Pancreas (tissue), 10 donors: ENCODE measurements around the gene PGP. TPM values are rescaled to one million over a fixed set of nuclear protein-coding genes. Genes with fewer than 3 reads are reported as not detected.

Experiments
- ATAC-seq, 4 donors: fragments of 200-7000 bp; cut with Tn5 transposase; one replicate each; pipeline versions ENCODE4 v1.8.0 to v1.9.1; 2020; ENCODE audit warnings: mild to moderate bottlenecking in 4 of 4, moderate library complexity in 4 of 4
- DNase-seq, 6 donors: peaks; one replicate each; pipeline ENCODE4 v3.0.0-alpha.2; 2020
- FAIRE-seq: peaks from 2 replicates; lab custom pipeline; 2012; peaks lifted over from hg19 to GRCh38; lab: Jason Lieb, UNC
- H3K27ac ChIP-seq, 4 donors: fragments of 200-600 bp; sonication (generic); 1 replicate in 3 of 4; 2 replicates in 1 of 4; pipeline versions ENCODE4 v1.5.0 to v1.8.0; 2020
- H3K27me3 ChIP-seq, 4 donors: fragments of 200-600 bp; one replicate each; pipeline ENCODE4 v1.8.0; 2021
- H3K36me3 ChIP-seq, 3 donors: fragments of 200-600 bp; sonication (generic) in 1 of 3; one replicate each; pipeline versions ENCODE4 v1.5.0 to v1.8.0; 2020 to 2021
- H3K4me1 ChIP-seq, 3 donors: fragments of 200-600 bp; one replicate each; pipeline ENCODE4 v1.8.0; 2021
- H3K4me3 ChIP-seq, 4 donors: fragments of 200-600 bp; sonication (generic) in 2 of 4; one replicate each; pipeline versions ENCODE4 v1.5.0 to v1.8.0; 2020 to 2021
- H3K9me3 ChIP-seq, 4 donors: fragments of 200-600 bp; one replicate each; pipeline ENCODE4 v1.8.0; 2021
- CTCF ChIP-seq, 4 donors: fragments of 200-600 bp; sonication (generic) in 3 of 4; IDR thresholded peaks; one replicate each; pipeline versions ENCODE4 v1.5.0 to v1.8.0; 2021; ENCODE audit warnings: antibody characterized with exemption in 4 of 4
- WGBS, 2 donors: extraction: QIAGEN DNeasy Blood & Tissue Kit; methylation state at CpG; one replicate each; pipeline ENCODE4 v1.1.7; 2013; 5-methylcytosine and 5-hydroxymethylcytosine counted together
- intact Hi-C, 3 donors: fragments of 100-400 bp; cut with DNase I; formaldehyde crosslinking; loops; one replicate each; pipeline versions ENCODE4 v1.11.1 to v1.14.2; 2022
- polyA plus RNA-seq, 2 donors: library from polyadenylated mRNA; stranded (reverse); fragments of 200-250 nt; gene quantifications; one replicate each; pipeline ENCODE4 v1.2.3, GENCODE V29; 2013
- total RNA-seq, 6 donors: library from RNA; stranded (reverse); fragmentation: NEBNext Ultra II Directional in 4 of 6; extraction: Animal tissue kit (Norgen Biotek cat#: 25700) in 4 of 6; gene quantifications; one replicate each; pipeline versions ENCODE4 v1.2.1 to v1.2.4, GENCODE V29; 2021 to 2023
- donor health status: healthy with polysubstance abuse.
- donor health status: DM: no; HTN: no; CAD: no; lungs with moderate emphysema.
- donor health status: DM: no; HTN: no; CAD: no.
- donor health status: control.
- donor health status: control.
- donor health status: Bipolar disorder and iron deficiency.
- donor health status: DM: yes; HTN: yes; CAD: no.
- donor health status: DM: no; HTN: no; CAD: no.
- donor health status: DM: no; HTN: no; CAD: no.
- donor health status: DM: yes; HTN: yes; CAD: no.

Gene PGP
- total and polyA plus RNA-seq, 8 donors, result 2.9 to 10.2 (median 4.1) TPM

GRCh38 chr16:2183671-2184070 is 31.0 kb downstream of the PGP start:
- 95% methylated on average over 30 of the region's 30 CpGs for WGBS, 2 donors
- intact Hi-C loops, result no loop called here
- H3K9me3 ChIP-seq, result no peaks in the 10 kb centered on the region
- no peak overlapping the region for H3K27ac ChIP-seq
- H3K27me3 ChIP-seq, result no peaks in the 10 kb centered on the region
- H3K36me3 ChIP-seq, result no peaks in the 10 kb centered on the region
- DNase-seq (no peak), ATAC-seq (no peak), FAIRE-seq (no peak)
- TF ChIP-seq CTCF (IDR thresholded peaks at IDR 0.05), result no peak
- H3K4me1 ChIP-seq, result no peaks in the 10 kb centered on the region
- H3K4me3 ChIP-seq, result no peak overlapping the region

DNA sequence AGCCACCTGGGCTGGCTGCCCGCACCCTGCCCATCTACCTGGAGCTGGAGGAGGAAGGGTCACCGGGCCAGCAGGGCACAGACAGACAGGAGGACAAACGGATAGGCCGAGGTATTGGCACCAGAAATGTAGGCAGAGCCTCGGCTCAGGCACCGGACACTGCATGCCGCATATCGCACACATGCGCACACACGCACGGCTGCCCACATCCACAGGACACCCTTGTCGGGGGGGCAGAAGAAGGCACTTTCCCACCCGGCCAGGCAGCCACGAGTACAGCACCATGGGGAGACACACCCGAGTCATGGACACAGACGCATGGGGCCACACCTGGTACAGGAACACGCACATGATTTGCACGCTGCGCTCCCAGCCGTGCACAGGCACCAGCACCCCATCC is 32.7 kb downstream of the PGP start:
- FAIRE-seq (no peak), ATAC-seq (no peak), DNase-seq (no peak)
- Histone ChIP-seq H3K27ac (no peak overlapping the region), H3K27me3 (no peaks in the 10 kb centered on the region), H3K4me1 (no peaks in the 10 kb centered on the region), H3K9me3 (no peaks in the 10 kb centered on the region), H3K36me3 (peaks cover 0 to 3% (median 0%) of the 10 kb centered on the region in 3 donors), H3K4me3 (no peak overlapping the region)
- intact Hi-C loops, result no loop called here
- no peak for TF ChIP-seq CTCF (IDR thresholded peaks at IDR 0.05)
- 93 to 95% methylated on average over 20 of the region's 20 CpGs for WGBS, 2 donors

DNA sequence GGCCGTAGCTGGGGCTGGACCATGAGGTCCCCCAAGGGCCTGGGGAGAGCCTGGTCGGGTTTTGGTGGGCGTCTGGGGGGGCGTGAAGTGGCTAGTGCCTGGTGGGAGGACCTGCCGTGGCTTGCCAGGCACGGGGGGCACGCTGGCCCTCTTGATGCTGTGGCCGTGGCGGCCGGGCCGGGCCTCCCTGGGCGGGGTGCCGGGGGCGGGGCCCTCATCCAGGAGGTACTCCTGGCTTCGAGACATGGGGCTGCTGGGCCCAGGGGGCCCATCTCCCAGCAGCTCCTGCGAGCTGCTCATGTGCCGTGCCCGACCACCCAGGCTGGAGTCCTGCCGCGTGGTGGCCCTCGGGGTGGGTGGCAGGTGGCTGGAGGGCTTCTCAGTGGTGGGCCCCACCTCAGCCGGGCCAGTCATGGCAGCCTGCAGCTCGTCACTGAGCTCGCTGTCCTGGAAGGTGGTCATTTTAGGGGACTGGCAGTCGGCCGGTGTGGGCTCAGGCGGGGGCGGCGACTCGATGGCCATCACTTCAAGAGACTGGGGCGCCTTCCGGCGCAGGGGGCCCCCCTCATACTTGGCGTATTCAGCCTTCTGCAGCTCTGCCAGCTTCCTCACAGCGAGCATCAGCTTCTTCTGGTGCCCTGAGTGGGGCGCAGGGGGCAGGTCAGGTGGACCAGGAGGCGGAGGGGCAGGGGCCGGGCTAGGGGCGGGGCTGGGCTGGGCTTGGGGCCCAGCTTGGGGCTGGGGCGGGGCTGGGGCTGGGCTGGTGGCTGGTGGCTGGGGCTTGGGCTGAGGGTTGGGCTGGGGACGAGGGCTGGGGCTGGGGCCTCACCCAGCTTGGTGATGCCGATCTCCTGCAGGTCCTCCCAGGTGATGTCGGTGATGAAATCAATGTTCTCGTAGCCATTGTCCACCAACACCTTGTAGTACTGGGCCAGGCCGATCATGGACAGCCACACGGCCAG is 33.4 kb downstream of the PGP start:
- TF ChIP-seq CTCF (IDR thresholded peaks at IDR 0.05), result no peak
- FAIRE-seq, result no peak
- no peaks in the 10 kb centered on the region for H3K27me3 ChIP-seq
- H3K4me1 ChIP-seq, result no peaks in the 10 kb centered on the region
- H3K27ac ChIP-seq, result no peak overlapping the region
- no peak for ATAC-seq
- no peaks in the 10 kb centered on the region for H3K9me3 ChIP-seq
- intact Hi-C loops, result no loop called here
- WGBS, 2 donors, result 92% methylated on average over 41 to 46 of the region's 46 CpGs
- H3K36me3 ChIP-seq, result peaks cover 0 to 3% (median under 1%) of the 10 kb centered on the region in 3 donors
- H3K4me3 ChIP-seq, result no peak overlapping the region
- no peak for DNase-seq

GRCh38 chr16:2180461-2180860 is 34.2 kb downstream of the PGP start:
- no peak overlapping the region for H3K27ac ChIP-seq
- no peaks in the 10 kb centered on the region for H3K27me3 ChIP-seq
- DNase-seq (no peak), ATAC-seq (no peak), FAIRE-seq (no peak)
- no peaks in the 10 kb centered on the region for H3K9me3 ChIP-seq
- H3K36me3 ChIP-seq, result peaks cover 0 to 7% (median 4%) of the 10 kb centered on the region in 3 donors
- no peaks in the 10 kb centered on the region for H3K4me1 ChIP-seq
- 96 to 97% methylated on average over 43 of the region's 43 CpGs for WGBS, 2 donors
- no peak overlapping the region for H3K4me3 ChIP-seq
- intact Hi-C loops, result no loop called here
- TF ChIP-seq CTCF (IDR thresholded peaks at IDR 0.05), result no peak

DNA sequence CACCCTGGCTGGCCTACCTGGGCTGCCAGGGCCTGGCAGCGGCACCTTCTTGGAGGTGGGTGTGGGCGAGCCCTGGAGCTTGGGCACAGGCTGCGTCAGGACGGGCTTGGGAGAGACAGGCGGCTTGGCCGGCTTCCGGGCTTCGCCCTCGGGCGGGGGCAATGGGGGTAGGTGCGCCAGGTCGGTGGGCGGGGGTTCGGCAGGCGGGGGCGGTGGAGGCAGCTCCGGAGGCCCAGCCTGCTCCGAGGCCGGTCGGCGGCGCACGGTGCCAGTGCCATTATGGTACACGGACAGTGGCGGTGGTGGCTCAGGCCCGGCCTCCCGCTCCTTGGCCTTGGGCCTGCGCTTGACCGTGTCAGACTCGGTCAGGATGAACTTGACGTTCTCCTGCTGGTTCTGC is 35.1 kb downstream of the PGP start:
- ATAC-seq, result no peak
- H3K27me3 ChIP-seq, result no peaks in the 10 kb centered on the region
- no peak overlapping the region for H3K4me3 ChIP-seq
- no peak overlapping the region for H3K27ac ChIP-seq
- no peak for TF ChIP-seq CTCF (IDR thresholded peaks at IDR 0.05)
- DNase-seq, result no peak
- WGBS, 2 donors, result 95 to 96% methylated on average over 15 to 31 of the region's 31 CpGs
- intact Hi-C loops, result no loop called here
- H3K4me1 ChIP-seq, result no peaks in the 10 kb centered on the region
- no peaks in the 10 kb centered on the region for H3K9me3 ChIP-seq
- peaks cover 0 to 16% (median 11%) of the 10 kb centered on the region in 3 donors for H3K36me3 ChIP-seq
- FAIRE-seq, result no peak
